Stomach smooth muscle (tissue), 2 donors: ENCODE data around the gene B3GNT5.

ENCODE experiments used
- H3K27ac ChIP-seq: one replicate; pipeline ENCODE4 v1.7.0; 2013; ENCODE audit warnings: mild to moderate bottlenecking, low read length, inconsistent platforms
- H3K27me3 ChIP-seq, 2 donors: one replicate each; pipeline ENCODE4 v1.7.0; 2013; ENCODE audit warnings: low read length in 2 of 2; ENCODE audit not compliant: insufficient read depth in 2 of 2, control insufficient read depth in 1 of 2
- H3K36me3 ChIP-seq, 2 donors: one replicate each; pipeline ENCODE4 v1.7.0; 2013; ENCODE audit warnings: low read length in 2 of 2; ENCODE audit not compliant: control insufficient read depth in 2 of 2, insufficient read depth in 2 of 2
- H3K4me1 ChIP-seq: one replicate; pipeline ENCODE4 v1.7.0; 2013; ENCODE audit warnings: low read length; ENCODE audit not compliant: control insufficient read depth, insufficient read depth
- H3K4me3 ChIP-seq, 2 donors: one replicate each; pipeline ENCODE4 v1.7.0; 2013; ENCODE audit warnings: low read length in 2 of 2
- H3K9ac ChIP-seq, 2 donors: one replicate each; pipeline ENCODE4 v1.7.0; 2013; ENCODE audit warnings: low read length in 2 of 2, mild to moderate bottlenecking in 1 of 2
- H3K9me3 ChIP-seq, 2 donors: one replicate each; pipeline ENCODE4 v1.7.0; 2013; ENCODE audit warnings: low read length in 2 of 2; ENCODE audit not compliant: control insufficient read depth in 2 of 2
- donor health status: healthy.
- donor health status: Pancreatic carcinoma.

The B3GNT5 gene

GRCh38 chr3:183291497-183292031, 38.5 kb downstream of the B3GNT5 start:
- no peak overlapping the region for H3K27ac ChIP-seq

GRCh38 chr3:183293966-183294365, 40.9 kb downstream of the B3GNT5 start:
- Histone ChIP-seq H3K36me3 (no peaks in the 10 kb centered on the region), H3K27me3 (no peaks in the 10 kb centered on the region), H3K27ac (no peak overlapping the region), H3K4me1 (peaks cover 3% of the 10 kb centered on the region), H3K9me3 (no peaks in the 10 kb centered on the region), H3K4me3 (no peak overlapping the region), H3K9ac (no peak overlapping the region)

More at GRCh38 chr3:183291497-183292031, 38.5 kb downstream of the B3GNT5 start:
- no peak overlapping the region for H3K9ac ChIP-seq
- no peaks in the 10 kb centered on the region for H3K27me3 ChIP-seq
- H3K4me1 ChIP-seq, result peaks cover 3% of the 10 kb centered on the region
- no peaks in the 10 kb centered on the region for H3K9me3 ChIP-seq
- no peaks in the 10 kb centered on the region for H3K36me3 ChIP-seq
- no peak overlapping the region for H3K4me3 ChIP-seq

GRCh38 chr3:183295211-183295610, 42.2 kb downstream of the B3GNT5 start:
- Histone ChIP-seq H3K4me1 (peaks cover 3% of the 10 kb centered on the region), H3K4me3 (no peak overlapping the region), H3K27me3 (no peaks in the 10 kb centered on the region), H3K27ac (no peak overlapping the region), H3K36me3 (no peaks in the 10 kb centered on the region), H3K9me3 (no peaks in the 10 kb centered on the region), H3K9ac (no peak overlapping the region)

GRCh38 chr3:183296944-183297343, 43.9 kb downstream of the B3GNT5 start:
- Histone ChIP-seq H3K4me3 (no peak overlapping the region), H3K4me1 (peaks cover 3% of the 10 kb centered on the region), H3K9ac (no peak overlapping the region), H3K9me3 (no peaks in the 10 kb centered on the region), H3K27ac (no peak overlapping the region), H3K36me3 (no peaks in the 10 kb centered on the region), H3K27me3 (no peaks in the 10 kb centered on the region)

GRCh38 chr3:183298701-183299153, 45.7 kb downstream of the B3GNT5 start:
- Histone ChIP-seq H3K9me3 (no peaks in the 10 kb centered on the region), H3K4me1 (peaks cover 3% of the 10 kb centered on the region), H3K9ac (no peak overlapping the region), H3K36me3 (no peaks in the 10 kb centered on the region), H3K27ac (no peak overlapping the region), H3K27me3 (no peaks in the 10 kb centered on the region), H3K4me3 (no peak overlapping the region)

GRCh38 chr3:183299976-183300375, 46.9 kb downstream of the B3GNT5 start:
- Histone ChIP-seq H3K36me3 (no peaks in the 10 kb centered on the region), H3K27ac (no peak overlapping the region), H3K4me1 (peaks cover 3% of the 10 kb centered on the region), H3K9me3 (no peaks in the 10 kb centered on the region), H3K9ac (no peak overlapping the region), H3K4me3 (no peak overlapping the region), H3K27me3 (no peaks in the 10 kb centered on the region)

- H3K27me3 ChIP-seq, result no peaks in the 10 kb centered on the region
- H3K36me3 ChIP-seq, result no peaks in the 10 kb centered on the region
- H3K9ac ChIP-seq, result no peak overlapping the region
- no peaks in the 10 kb centered on the region for H3K4me1 ChIP-seq
- H3K4me3 ChIP-seq, result no peak overlapping the region
- H3K9me3 ChIP-seq, result no peaks in the 10 kb centered on the region
- H3K27ac ChIP-seq, result no peak overlapping the region
Observed at GRCh38 chr3:183300996-183301562, 48.0 kb downstream of the B3GNT5 start.

- Histone ChIP-seq H3K27me3 (no peaks in the 10 kb centered on the region), H3K9ac (no peak overlapping the region), H3K4me1 (no peaks in the 10 kb centered on the region), H3K4me3 (no peak overlapping the region), H3K36me3 (no peaks in the 10 kb centered on the region), H3K27ac (no peak overlapping the region), H3K9me3 (no peaks in the 10 kb centered on the region)
Observed at GRCh38 chr3:183301937-183302580, 49.0 kb downstream of the B3GNT5 start.

- no peaks in the 10 kb centered on the region for H3K36me3 ChIP-seq
- no peaks in the 10 kb centered on the region for H3K9me3 ChIP-seq
- no peak overlapping the region for H3K9ac ChIP-seq
- H3K27me3 ChIP-seq, result no peaks in the 10 kb centered on the region
- H3K27ac ChIP-seq, result no peak overlapping the region
- no peaks in the 10 kb centered on the region for H3K4me1 ChIP-seq
- H3K4me3 ChIP-seq, result no peak overlapping the region
Observed at GRCh38 chr3:183303690-183304089, 50.6 kb downstream of the B3GNT5 start.

- Histone ChIP-seq H3K9me3 (no peaks in the 10 kb centered on the region), H3K4me1 (no peaks in the 10 kb centered on the region), H3K27me3 (no peaks in the 10 kb centered on the region), H3K36me3 (no peaks in the 10 kb centered on the region), H3K4me3 (no peak overlapping the region), H3K27ac (no peak overlapping the region), H3K9ac (no peak overlapping the region)
Observed at GRCh38 chr3:183306798-183307671, 54.0 kb downstream of the B3GNT5 start.
